Stimulated activated CD8-positive, alpha-beta memory T cell treated with anti-CD3 and anti-CD28 coated beads, Interleukin-4, amount 100 ng/mL, for 1 hour (primary cell): ENCODE data around the gene KIAA0586.
"Not testable (repeated sequence)": the region's sequence is repeated elsewhere in the genome, so short reads cannot be mapped to it uniquely, and the experiment has no call there.

Experiments used
- DNase-seq, 2 donors: peaks; one replicate each; pipeline ENCODE4 v3.0.0-alpha.2; 2020; ENCODE audit warnings: low read depth in 2 of 2, low spot score in 1 of 2

Gene KIAA0586

DNA sequence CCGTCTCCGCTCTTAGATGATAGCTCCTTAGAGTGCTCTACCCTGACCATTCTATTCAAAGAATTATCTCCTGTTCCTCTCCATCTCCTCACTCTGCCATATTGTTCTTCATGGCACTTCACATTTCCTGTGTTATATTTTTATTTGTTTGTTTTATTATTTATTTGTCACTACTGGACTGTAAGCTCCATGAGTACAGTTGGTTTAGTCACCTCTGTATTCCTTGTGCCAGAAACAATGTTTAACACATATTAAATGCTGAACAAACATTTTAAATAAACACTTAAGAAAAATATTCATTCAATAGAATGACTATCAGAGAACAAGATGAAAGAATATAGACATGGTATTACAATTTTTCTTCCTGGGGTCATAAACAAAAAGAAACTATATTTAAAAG is 35.6 kb downstream of the KIAA0586 start:
- DNase-seq, result no peak

DNA sequence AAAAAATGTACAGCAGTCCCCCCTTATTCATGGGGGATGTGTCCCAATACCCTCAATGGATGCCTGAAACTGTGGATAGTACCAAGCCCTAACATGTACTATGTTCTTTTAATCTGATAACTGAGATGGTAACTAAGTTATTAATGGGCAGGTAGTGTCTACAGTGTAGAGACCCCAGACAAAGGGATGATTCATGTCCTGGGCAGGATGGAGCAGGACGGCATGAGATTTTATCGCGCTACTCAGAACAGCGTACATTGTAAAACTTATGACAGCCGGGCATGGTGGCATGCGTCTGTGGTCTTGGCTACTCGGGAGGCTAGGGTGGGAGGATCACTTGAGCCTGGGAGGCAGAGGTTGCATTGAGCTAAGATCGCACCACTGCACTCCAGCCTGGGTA is 37.1 kb downstream of the KIAA0586 start:
- DNase-seq, result no peak

GRCh38 chr14:58465421-58465820 is 37.9 kb downstream of the KIAA0586 start:
- DNase-seq, result no peak

DNA sequence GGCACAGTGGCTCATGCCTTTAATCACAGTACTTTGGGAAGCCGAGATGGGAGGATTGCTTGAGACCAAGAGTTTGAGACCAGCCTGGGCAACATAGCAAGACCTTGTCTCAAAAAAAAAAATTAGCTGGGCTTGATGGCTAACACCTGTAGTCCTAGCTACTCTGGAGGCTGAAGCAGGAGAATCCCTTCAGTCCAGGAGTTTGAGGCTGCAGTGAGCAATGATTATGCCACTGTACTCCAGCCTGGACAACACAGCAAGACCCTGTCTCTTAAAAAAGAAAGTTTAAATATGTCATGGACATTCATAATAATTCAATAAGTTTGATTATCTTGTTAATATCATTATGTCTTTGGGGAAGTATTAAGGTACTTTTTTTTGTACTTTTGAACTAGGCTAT is 38.9 kb downstream of the KIAA0586 start:
- no peak for DNase-seq

GRCh38 chr14:58467575-58467974 is 40.1 kb downstream of the KIAA0586 start:
- no peak for DNase-seq

GRCh38 chr14:58469309-58469708 is 41.8 kb downstream of the KIAA0586 start:
- no peak for DNase-seq

- no peak for DNase-seq
Observed at GRCh38 chr14:58476320-58476719, 48.8 kb downstream of the KIAA0586 start.

GRCh38 chr14:58477653-58478052 is 50.1 kb downstream of the KIAA0586 start:
- DNase-seq, result no peak

DNA sequence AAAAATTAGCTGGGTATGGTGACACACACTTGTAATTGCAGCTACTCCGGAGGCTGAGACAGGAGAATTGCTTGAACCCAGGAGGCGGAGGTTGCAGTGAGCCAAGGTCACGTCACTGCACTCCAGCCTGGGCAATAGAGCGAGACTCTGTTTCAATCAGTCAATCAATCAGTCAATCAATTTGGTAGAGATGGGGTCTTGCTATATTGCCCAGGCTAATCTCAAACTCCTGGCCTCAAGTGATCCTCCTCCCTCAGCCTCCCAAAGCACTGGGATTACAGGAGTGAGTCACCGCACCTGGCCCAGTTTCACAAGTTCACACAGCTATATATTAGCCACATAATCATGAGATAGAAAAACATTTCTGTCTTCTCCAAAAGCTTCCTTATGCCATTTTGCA is 50.8 kb downstream of the KIAA0586 start:
- DNase-seq, result not testable (repeated sequence)

GRCh38 chr14:58479975-58480374 is 52.5 kb downstream of the KIAA0586 start:
- DNase-seq, result no peak

DNA sequence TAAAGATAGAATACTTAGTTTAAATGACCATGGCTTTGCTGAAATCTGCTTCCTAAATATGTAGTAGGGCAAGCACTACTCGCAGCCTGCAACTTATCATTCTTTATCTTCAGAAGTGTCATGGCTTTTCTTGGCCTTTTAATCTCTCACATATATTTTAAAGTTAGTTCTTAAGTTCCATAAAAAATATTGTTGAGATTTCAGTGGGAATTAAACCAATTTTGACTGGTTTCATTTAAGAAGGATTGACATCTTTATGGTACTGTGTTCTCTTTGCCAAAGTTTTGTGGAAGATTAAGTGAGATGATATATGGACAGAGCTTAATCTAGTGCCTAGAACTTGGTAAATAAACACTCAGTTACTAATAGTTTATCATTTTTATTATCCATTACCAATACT is 56.7 kb downstream of the KIAA0586 start:
- DNase-seq, result no peak

DNA sequence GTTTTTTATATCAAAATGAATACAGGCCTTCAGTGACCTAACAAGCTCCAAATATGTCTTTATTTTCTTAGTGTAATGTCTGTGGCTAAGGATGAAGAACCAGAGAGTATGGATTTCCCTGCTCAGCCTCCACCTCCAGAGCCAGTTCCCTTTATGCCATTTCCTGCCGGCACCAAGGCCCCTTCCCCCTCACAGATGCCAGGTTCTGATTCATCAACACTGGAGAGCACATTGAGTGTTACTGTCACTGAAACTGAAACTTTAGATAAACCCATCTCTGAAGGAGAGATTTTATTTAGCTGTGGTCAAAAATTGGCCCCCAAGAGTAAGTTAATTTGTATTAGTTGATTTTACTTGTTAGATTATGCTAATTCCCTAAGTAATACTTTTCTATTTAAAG is 61.0 kb downstream of the KIAA0586 start:
- no peak for DNase-seq

DNA sequence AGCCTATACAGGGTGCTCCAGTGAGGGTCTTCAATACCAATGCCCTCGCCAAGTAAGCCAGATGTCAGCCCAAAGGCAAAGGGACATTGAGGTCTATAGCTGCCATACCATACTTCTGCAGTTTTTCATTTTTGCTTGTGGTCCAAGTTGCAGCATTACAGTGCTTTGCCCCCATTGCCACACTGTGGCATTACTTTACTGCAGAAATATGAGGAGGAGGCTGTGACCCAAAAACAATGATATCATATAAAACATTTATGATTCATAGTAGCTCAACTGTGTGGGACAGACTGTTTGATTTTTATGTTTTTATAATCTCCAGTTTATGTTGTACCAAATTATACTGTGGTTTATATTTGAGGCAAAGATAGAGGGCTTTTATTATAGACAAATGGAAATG is 64.1 kb downstream of the KIAA0586 start:
- no peak for DNase-seq

DNA sequence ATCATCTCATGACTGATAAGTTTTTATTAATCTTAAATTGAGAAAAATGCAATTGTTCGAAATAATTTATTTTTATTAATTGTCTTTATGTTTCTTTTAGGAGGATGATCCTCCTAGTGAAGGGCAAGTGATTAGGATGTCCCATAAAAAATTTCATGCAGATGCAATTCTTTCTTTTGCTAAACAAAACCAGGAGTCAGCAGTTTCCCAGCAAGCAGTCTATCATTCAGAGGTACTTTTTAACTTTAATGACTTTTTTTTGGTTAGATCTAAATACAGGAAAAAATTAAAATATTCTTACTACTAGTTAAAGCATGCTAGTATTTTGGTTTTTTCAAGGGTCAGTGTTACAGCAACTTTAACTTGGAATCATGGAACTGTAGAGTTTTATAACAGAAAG is 64.5 kb downstream of the KIAA0586 start:
- no peak for DNase-seq

DNA sequence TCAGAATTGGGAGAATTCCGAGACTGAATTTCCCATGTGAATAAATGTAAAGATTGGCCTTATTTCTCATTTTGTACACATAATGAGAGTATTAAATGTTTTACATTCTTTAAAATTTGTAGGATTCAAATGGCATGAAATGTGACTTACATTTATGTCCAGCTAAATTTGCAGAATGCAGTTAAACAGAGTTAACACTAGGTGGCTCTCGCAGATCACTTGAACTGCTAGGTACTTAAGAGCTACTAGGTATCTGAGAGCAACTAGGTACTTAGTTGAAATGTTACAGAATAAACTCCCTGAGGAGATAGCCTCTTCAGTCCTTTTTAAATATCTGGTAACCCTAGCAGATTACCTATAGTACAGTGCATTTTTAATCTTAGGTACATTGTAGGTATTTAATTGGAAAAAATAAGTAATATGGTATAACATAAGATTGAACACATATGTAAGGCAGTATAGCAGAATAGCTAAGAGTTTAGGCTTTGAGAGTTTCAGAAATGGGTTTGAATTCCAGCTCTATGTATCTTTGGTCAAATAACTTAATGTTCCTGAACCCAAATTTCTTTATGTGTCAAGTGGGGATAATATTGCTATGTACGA is 73.8 kb downstream of the KIAA0586 start:
- DNase-seq, result no peak

DNA sequence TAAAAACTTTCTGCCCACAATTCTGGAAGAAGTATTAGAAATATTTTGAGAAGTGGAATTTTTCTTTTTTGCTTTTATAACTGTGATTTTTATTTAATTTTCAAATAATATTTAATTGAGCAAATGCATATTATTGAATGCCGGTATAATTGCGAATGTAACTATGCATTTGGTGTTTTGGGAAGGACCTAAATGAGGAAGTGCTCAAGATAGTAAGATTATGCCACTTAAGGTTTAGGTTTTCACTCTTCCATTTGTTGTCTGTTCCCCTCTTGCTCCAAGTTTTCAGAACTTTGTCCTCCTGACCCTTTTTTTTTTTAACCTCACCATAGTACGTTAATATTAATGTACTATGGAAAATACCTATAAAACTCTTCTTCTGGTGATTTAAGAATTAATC is 85.8 kb downstream of the KIAA0586 start:
- DNase-seq, result no peak

DNA sequence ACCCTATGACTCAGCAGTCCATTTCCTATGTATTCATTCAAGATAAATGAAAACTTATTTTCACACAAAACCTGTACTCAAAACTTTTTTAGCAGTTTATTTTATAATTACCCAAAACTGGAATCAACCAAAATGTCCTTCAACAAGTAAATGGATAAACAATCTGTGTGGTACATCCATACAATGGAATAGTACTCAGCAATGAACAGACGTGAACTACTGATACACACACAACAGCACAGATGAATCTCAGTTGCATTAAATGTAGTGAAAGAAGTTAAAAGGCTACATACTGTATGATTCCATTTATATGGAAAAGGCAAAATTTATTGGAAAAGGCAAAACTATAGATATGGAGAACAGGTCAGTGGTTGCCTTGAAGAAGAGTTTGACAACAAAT is 90.1 kb downstream of the KIAA0586 start:
- DNase-seq, result no peak

GRCh38 chr14:58525691-58526090 is 98.2 kb downstream of the KIAA0586 start:
- DNase-seq, result not testable (repeated sequence)

DNA sequence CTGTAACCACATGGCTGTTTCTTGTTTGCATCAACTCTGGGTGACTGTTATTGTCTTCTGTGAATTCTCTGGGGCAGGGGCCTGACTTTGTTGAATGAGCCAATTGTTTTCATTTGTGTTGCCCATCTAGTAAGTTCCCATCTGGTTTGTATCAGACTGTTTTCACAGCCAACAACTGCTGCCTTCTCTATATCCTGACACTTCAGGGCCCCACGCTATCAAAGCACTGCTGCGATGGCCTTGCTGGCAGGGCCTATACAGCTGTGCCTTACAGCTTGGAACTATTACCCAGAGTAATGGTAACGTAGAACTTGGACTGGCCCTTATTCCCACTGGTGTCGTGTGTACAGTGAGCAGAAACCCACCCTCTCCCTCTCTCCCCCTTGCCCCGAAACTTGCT is 105.9 kb downstream of the KIAA0586 start:
- DNase-seq, result no peak

GRCh38 chr14:58535044-58535443 is 107.5 kb downstream of the KIAA0586 start:
- DNase-seq, result no peak

- no peak for DNase-seq
Observed at GRCh38 chr14:58537004-58537403, 109.5 kb downstream of the KIAA0586 start.

DNA sequence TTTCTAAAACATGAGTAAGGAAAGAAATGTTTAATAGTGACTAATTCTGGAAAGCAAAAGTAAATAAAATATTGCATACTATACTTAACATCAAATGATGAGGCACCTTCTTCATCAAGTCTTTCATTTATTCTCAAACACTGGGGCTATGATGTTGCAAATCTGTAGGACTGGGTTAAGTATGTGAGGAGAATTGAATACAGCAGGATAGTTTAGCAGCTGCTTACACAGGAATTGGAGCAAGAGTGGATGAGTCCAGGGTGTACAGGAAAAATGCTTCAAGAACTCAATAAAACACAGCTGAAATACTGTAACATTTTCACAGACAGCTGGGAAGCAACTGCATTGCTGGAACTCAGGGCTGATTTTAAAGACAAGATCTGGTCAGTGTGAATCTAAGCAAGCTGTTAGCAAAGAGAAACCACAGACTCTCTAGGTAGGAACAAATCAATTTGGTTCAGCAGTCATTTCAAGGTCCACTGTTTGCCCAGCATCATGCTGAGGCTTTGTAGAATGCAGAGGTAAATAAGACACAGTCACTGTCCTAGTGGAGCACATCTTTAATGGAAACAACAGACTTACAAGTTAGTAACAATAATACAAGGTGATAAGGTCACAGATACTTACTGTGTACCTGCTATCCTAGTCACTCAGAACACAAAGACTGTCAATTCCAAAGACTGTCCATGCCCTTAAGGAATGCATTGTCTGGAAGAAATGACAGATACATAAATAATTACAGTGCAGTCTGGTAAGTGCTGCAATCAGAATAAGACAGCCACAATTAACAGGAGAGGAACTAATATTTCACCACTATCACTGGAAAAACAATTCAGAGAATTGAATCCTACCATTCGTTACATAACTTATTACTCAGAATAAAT is 113.5 kb downstream of the KIAA0586 start:
- DNase-seq, result no peak

- DNase-seq, result no peak
Observed at GRCh38 chr14:58541633-58542022, 114.1 kb downstream of the KIAA0586 start.
